DOHH2 (cell line): Measurements from ENCODE around the gene KLHL18.
A peak's percentile ranks its signal among the peaks of the same experiment; 100 is the strongest.

Experiments
- H3F3A ChIP-seq: fragments of 200-600 bp; sonication (generic), shearing (Covaris generic); 2 replicates; pipeline ENCODE4 v1.6.0; 2016; ENCODE audit warnings: antibody characterized with exemption, mild to moderate bottlenecking; ENCODE audit not compliant: control insufficient read depth, insufficient read depth
- H3K27ac ChIP-seq: fragments of 200-600 bp; sonication (generic); 2 replicates; pipeline ENCODE4 v1.5.1; 2014; ENCODE audit warnings: low read depth, mild to moderate bottlenecking, low read length, moderate library complexity
- H3K27me3 ChIP-seq: fragments of 200-600 bp; sonication (generic); 2 replicates; pipeline ENCODE4 v1.6.1; 2014; ENCODE audit warnings: mild to moderate bottlenecking, low read length, mixed read lengths; ENCODE audit not compliant: control insufficient read depth
- H3K36me3 ChIP-seq: fragments of 200-600 bp; sonication (generic); 2 replicates; pipeline ENCODE4 v1.6.1; 2014; ENCODE audit warnings: mild to moderate bottlenecking, low read length, moderate library complexity, mixed read lengths; ENCODE audit not compliant: control insufficient read depth
- H3K4me1 ChIP-seq: fragments of 200-600 bp; sonication (generic); 2 replicates; pipeline ENCODE4 v1.6.1; 2014; ENCODE audit warnings: mild to moderate bottlenecking, low read length, mixed read lengths; ENCODE audit not compliant: control insufficient read depth
- H3K4me2 ChIP-seq: fragments of 200-600 bp; sonication (generic); 2 replicates; pipeline ENCODE4 v1.6.0; 2014; ENCODE audit warnings: mild to moderate bottlenecking, low read length, moderate library complexity
- H3K4me3 ChIP-seq: fragments of 200-600 bp; sonication (generic); 2 replicates; pipeline ENCODE4 v1.5.1; 2014; ENCODE audit warnings: mild to moderate bottlenecking, low read length, mixed read lengths
- H3K79me2 ChIP-seq: fragments of 200-600 bp; sonication (generic); 2 replicates; pipeline ENCODE4 v1.6.1; 2014; ENCODE audit warnings: mild to moderate bottlenecking, low read length, mixed read lengths; ENCODE audit not compliant: control insufficient read depth
- H3K9me2 ChIP-seq: fragments of 200-600 bp; sonication (generic); replicated peaks from 2 replicates; pipeline ENCODE4 v1.6.1; 2014; ENCODE audit warnings: mild to moderate bottlenecking, low read length, mixed read lengths; ENCODE audit not compliant: control insufficient read depth
- H3K9me3 ChIP-seq: fragments of 200-600 bp; sonication (generic); 2 replicates; pipeline ENCODE4 v1.6.1; 2014; ENCODE audit warnings: antibody characterized with exemption, low read length, mixed read lengths; ENCODE audit not compliant: control insufficient read depth, insufficient read depth
- H4K20me1 ChIP-seq: fragments of 200-600 bp; sonication (generic); 2 replicates; pipeline ENCODE4 v1.6.0; 2014; ENCODE audit warnings: low read depth, mild to moderate bottlenecking, antibody characterized with exemption, low read length, moderate library complexity; ENCODE audit not compliant: control insufficient read depth, insufficient read depth
- EZH2phosphoT487 ChIP-seq: fragments of 200-600 bp; sonication (generic); IDR thresholded peaks from 2 replicates; pipeline ENCODE4 v1.6.1; 2017; ENCODE audit warnings: borderline replicate concordance, mild to moderate bottlenecking, antibody characterized with exemption, low read length, moderate library complexity, mixed read lengths
- TF ChIP-seq, protein P1 (sequence below): fragments of 200-600 bp; sonication (generic); IDR thresholded peaks from one replicate; pipeline ENCODE4 v1.5.1; 2014; ENCODE audit warnings: antibody characterized with exemption, mild to moderate bottlenecking, low read depth, low read length; ENCODE audit not compliant: poor library complexity, severe bottlenecking

Gene KLHL18

DNA sequence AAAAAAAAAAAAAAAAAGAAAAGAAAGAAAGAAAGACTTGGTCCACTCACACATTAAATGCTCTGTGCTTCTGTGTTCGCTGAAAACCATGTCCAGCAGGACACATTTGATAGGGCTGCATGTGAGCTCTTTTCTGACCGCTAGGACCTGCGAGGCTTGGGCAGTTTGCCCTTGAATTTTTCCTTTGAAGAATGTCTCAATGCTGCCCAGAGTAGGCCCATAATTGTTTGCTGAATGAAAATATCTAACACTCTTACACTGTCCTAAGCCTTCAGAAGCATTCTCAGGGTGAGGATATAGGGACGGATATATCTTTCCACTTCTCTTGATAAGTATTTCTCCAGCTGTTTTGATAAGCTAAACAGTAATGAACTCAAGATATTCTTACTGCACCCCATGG, 6.2 kb upstream of the KLHL18 start:
- TF ChIP-seq, protein P1, sequence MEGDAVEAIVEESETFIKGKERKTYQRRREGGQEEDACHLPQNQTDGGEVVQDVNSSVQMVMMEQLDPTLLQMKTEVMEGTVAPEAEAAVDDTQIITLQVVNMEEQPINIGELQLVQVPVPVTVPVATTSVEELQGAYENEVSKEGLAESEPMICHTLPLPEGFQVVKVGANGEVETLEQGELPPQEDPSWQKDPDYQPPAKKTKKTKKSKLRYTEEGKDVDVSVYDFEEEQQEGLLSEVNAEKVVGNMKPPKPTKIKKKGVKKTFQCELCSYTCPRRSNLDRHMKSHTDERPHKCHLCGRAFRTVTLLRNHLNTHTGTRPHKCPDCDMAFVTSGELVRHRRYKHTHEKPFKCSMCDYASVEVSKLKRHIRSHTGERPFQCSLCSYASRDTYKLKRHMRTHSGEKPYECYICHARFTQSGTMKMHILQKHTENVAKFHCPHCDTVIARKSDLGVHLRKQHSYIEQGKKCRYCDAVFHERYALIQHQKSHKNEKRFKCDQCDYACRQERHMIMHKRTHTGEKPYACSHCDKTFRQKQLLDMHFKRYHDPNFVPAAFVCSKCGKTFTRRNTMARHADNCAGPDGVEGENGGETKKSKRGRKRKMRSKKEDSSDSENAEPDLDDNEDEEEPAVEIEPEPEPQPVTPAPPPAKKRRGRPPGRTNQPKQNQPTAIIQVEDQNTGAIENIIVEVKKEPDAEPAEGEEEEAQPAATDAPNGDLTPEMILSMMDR: no peak
- TF ChIP-seq EZH2phosphoT487: no peak
- Histone ChIP-seq H3K4me1 (peaks cover 16% of the 10 kb centered on the region), H3F3A (no peaks in the 10 kb centered on the region), H4K20me1 (no peaks in the 10 kb centered on the region), H3K36me3 (no peaks in the 10 kb centered on the region), H3K9me3 (no peaks in the 10 kb centered on the region), H3K79me2 (peaks cover 11% of the 10 kb centered on the region; the same call in 1 of the 2 replicates), H3K27me3 (no peaks in the 10 kb centered on the region), H3K27ac (no peak overlapping the region), H3K9me2 (no peaks in the 10 kb centered on the region), H3K4me3 (no peak overlapping the region), H3K4me2 (no peak overlapping the region)

DNA sequence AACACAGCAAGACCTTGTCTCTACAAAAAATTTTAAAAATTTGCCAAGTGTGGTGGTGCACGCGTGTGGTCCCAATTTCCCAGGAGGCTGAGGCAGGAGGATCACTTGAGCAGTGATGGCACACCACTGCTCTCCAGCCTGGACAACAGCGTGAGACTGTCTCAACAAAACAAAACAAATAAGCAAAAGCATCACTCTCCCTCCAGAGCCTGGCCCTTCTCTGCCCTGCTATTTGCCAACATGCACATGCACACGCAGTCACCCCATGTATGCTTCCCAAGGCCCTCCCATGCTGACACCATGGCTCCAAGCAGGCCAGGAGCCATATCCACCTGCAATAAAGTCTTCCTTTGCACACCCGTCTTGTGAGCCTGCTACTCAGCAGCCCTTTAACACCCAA, 2.2 kb upstream of the KLHL18 start:
- H3K27me3 ChIP-seq: no peaks in the 10 kb centered on the region
- 0 out of 2 replicates have a peak overlapping the region, but pooled peaks have one; percentile 86 for H3K4me2 ChIP-seq
- H3K79me2 ChIP-seq: peaks cover 44% of the 10 kb centered on the region
- H3K9me3 ChIP-seq: no peaks in the 10 kb centered on the region
- no peak overlapping the region for H3K27ac ChIP-seq
- TF ChIP-seq, protein P1: no peak
- TF ChIP-seq EZH2phosphoT487: no peak
- H3F3A ChIP-seq: no peaks in the 10 kb centered on the region
- H3K4me1 ChIP-seq: peaks cover 34% of the 10 kb centered on the region
- peaks cover 17% of the 10 kb centered on the region for H3K36me3 ChIP-seq
- no peaks in the 10 kb centered on the region for H3K9me2 ChIP-seq
- no peaks in the 10 kb centered on the region for H4K20me1 ChIP-seq
- no peak overlapping the region for H3K4me3 ChIP-seq

DNA sequence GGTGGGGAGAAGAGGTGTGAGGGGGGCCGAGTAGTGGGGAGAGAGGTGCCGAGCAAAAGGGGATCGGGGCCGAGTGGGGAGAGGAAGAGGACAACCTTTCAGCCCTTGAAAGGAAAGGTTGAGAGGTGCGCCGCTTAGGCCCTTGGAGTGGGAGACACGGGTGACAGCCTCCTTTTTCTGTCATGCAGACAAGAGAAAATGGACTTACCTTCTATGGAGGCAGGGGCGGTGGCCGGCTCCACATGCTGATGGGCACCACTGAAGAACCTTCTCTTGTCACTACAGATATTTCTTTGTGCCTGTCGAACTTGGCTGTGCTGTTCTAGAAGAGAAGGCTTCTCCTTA, 421 bp downstream of the KLHL18 start:
- H3K9me3 ChIP-seq: no peaks in the 10 kb centered on the region
- peak overlapping the region; percentile 100 for H3K4me3 ChIP-seq
- peaks cover 35% of the 10 kb centered on the region for H3K36me3 ChIP-seq
- H3K9me2 ChIP-seq: no peaks in the 10 kb centered on the region
- H4K20me1 ChIP-seq: no peaks in the 10 kb centered on the region
- H3K4me1 ChIP-seq: peaks cover 45% of the 10 kb centered on the region
- peak overlapping the region; percentile 87 for H3K27ac ChIP-seq
- H3K27me3 ChIP-seq: no peaks in the 10 kb centered on the region
- H3K79me2 ChIP-seq: peaks cover 71% of the 10 kb centered on the region
- H3K4me2 ChIP-seq: peak overlapping the region; percentile 86
- TF ChIP-seq, protein P1: no peak
- no peak for TF ChIP-seq EZH2phosphoT487
- H3F3A ChIP-seq: no peaks in the 10 kb centered on the region
